ENCODE results near the gene APP. TPM values are rescaled to one million over a fixed set of nuclear protein-coding genes. Genes with fewer than 3 reads are reported as not detected.

Gene APP
- total RNA-seq, 3 donors from 2014 or later (not counting 1 experiment from before 2014, with no cell fraction given) = 5.1 to 10.6 (median 7.8) TPM

- H3K9me3 Mint-ChIP-seq = no peaks in the 10 kb centered on the region
- WGBS (ENCODE audit: insufficient coverage) = 64% methylated on average over 4 of the region's 4 CpGs
- H3K36me3 Mint-ChIP-seq = no peaks in the 10 kb centered on the region
- H3K27ac ChIP-seq (ENCODE audit: low read length) = no peak overlapping the region
- intact Hi-C loops (cut with micrococcal nuclease) = no loop called here
- H3K36me3 ChIP-seq (ENCODE audit: control insufficient read depth, insufficient read depth, low read length) = no peaks in the 10 kb centered on the region
- H3K4me3 ChIP-seq (ENCODE audit: low read length) = no peak overlapping the region
- ATAC-seq = no peak
- no peaks in the 10 kb centered on the region for H3K9me3 ChIP-seq (ENCODE audit: control insufficient read depth, insufficient read depth, low read length)
- H3K4me1 ChIP-seq (ENCODE audit: control insufficient read depth, insufficient read depth, low read length) = no peaks in the 10 kb centered on the region
- H3K4me1 Mint-ChIP-seq = no peaks in the 10 kb centered on the region
- H3K4me3 Mint-ChIP-seq = no peak overlapping the region
- TF ChIP-seq CTCF (IDR thresholded peaks at IDR 0.05) = no peak
- H3K27ac Mint-ChIP-seq = no peak overlapping the region
- DNase-seq = no peak
- no peaks in the 10 kb centered on the region for H3K27me3 Mint-ChIP-seq (ENCODE audit: low read depth in 2 of 2)
- no peaks in the 10 kb centered on the region for H3K27me3 ChIP-seq (ENCODE audit: control insufficient read depth, insufficient read depth, low read length)
Observed at GRCh38 chr21:26130249-26130881, 40.2 kb downstream of the APP start.

- no peak for ATAC-seq
- no peak overlapping the region for H3K27ac ChIP-seq (ENCODE audit: low read length)
- H3K4me1 Mint-ChIP-seq = no peaks in the 10 kb centered on the region
- H3K4me1 ChIP-seq (ENCODE audit: control insufficient read depth, insufficient read depth, low read length) = no peaks in the 10 kb centered on the region
- no peak for DNase-seq
- intact Hi-C loops (cut with micrococcal nuclease) = no loop called here
- H3K4me3 Mint-ChIP-seq = no peak overlapping the region
- no peaks in the 10 kb centered on the region for H3K9me3 ChIP-seq (ENCODE audit: control insufficient read depth, insufficient read depth, low read length)
- H3K4me3 ChIP-seq (ENCODE audit: low read length) = no peak overlapping the region
- no peaks in the 10 kb centered on the region for H3K27me3 ChIP-seq (ENCODE audit: control insufficient read depth, insufficient read depth, low read length)
- no peaks in the 10 kb centered on the region for H3K36me3 Mint-ChIP-seq
- H3K9me3 Mint-ChIP-seq = peaks cover 0 to 2% of the 10 kb centered on the region in 2 donors
- H3K27me3 Mint-ChIP-seq (ENCODE audit: low read depth in 2 of 2) = no peaks in the 10 kb centered on the region
- H3K27ac Mint-ChIP-seq = no peak overlapping the region
- WGBS (ENCODE audit: insufficient coverage) = 89% methylated on average over 6 of the region's 6 CpGs
- no peaks in the 10 kb centered on the region for H3K36me3 ChIP-seq (ENCODE audit: control insufficient read depth, insufficient read depth, low read length)
- no peak for TF ChIP-seq CTCF (IDR thresholded peaks at IDR 0.05)
Observed at GRCh38 chr21:26127918-26128317, 42.7 kb downstream of the APP start.

GRCh38 chr21:26127073-26127814 is 43.3 kb downstream of the APP start:
- Mint-ChIP-seq H3K36me3 (no peaks in the 10 kb centered on the region), H3K9me3 (peaks cover 0 to 2% of the 10 kb centered on the region in 2 donors), H3K4me3 (no peak overlapping the region), H3K27ac (no peak overlapping the region), H3K27me3 (ENCODE audit: low read depth in 2 of 2) (no peaks in the 10 kb centered on the region), H3K4me1 (no peaks in the 10 kb centered on the region)
- Histone ChIP-seq H3K4me1 (ENCODE audit: control insufficient read depth, insufficient read depth, low read length) (no peaks in the 10 kb centered on the region), H3K27ac (ENCODE audit: low read length) (no peak overlapping the region), H3K27me3 (ENCODE audit: control insufficient read depth, insufficient read depth, low read length) (no peaks in the 10 kb centered on the region), H3K36me3 (ENCODE audit: control insufficient read depth, insufficient read depth, low read length) (no peaks in the 10 kb centered on the region), H3K4me3 (ENCODE audit: low read length) (no peak overlapping the region), H3K9me3 (ENCODE audit: control insufficient read depth, insufficient read depth, low read length) (no peaks in the 10 kb centered on the region)
- DNase-seq (no peak), ATAC-seq (no peak)
- no peak for TF ChIP-seq CTCF (IDR thresholded peaks at IDR 0.05)
- WGBS (ENCODE audit: insufficient coverage) = no CpG with 5 or more reads among the region's 1 CpG
- intact Hi-C loops (cut with micrococcal nuclease) = no loop called here
